H1 (cell line): Measurements from ENCODE around the gene SPPL3. TPM values are rescaled to one million over a fixed set of nuclear protein-coding genes. Genes with fewer than 3 reads are reported as not detected.

ENCODE experiments used
- CTCF ChIA-PET: fragments of 300-600 bp; sonication (Branson Sonifier 250); formaldehyde crosslinking; loops from one replicate; lab custom pipeline; 2021; ENCODE audit not compliant: partially characterized antibody; lab: Charles Lee
- POLR2A ChIA-PET: fragments of 300-600 bp; sonication (Branson Sonifier 250); formaldehyde crosslinking; loops from one replicate; lab custom pipeline; 2021; ENCODE audit warnings: inconsistent platforms; ENCODE audit not compliant: partially characterized antibody; lab: Charles Lee
- DNase-seq, 2 experiments: peaks; one replicate each; pipeline versions ENCODE4 v3.0.0 to v3.0.0-alpha.2; 2010 to 2022; ENCODE audit warnings: low spot score in 2 of 2, low read depth in 1 of 2, mixed read lengths in 1 of 2
- FAIRE-seq: peaks from 2 replicates; lab custom pipeline; 2011; peaks lifted over from hg19 to GRCh38; lab: Jason Lieb, UNC
- H2AFZ ChIP-seq: 2 replicates; pipeline ENCODE4 v1.8.1; 2012; ENCODE audit warnings: low read length, inconsistent platforms
- H2AK5ac ChIP-seq: 2 replicates; pipeline ENCODE4 v1.6.1; 2013; ENCODE audit warnings: low read depth, low read length
- H2BK120ac ChIP-seq: replicated peaks from 2 replicates; pipeline ENCODE3; 2013; ENCODE audit warnings: low read depth, low read length, inconsistent platforms
- H2BK12ac ChIP-seq: 2 replicates; pipeline ENCODE4 v1.6.1; 2013; ENCODE audit warnings: low read depth, low read length
- H2BK15ac ChIP-seq: 2 replicates; pipeline ENCODE4 v1.6.1; 2013; ENCODE audit warnings: low read length
- H2BK20ac ChIP-seq: 2 replicates; pipeline ENCODE4 v1.6.1; 2013; ENCODE audit warnings: low read length
- H2BK5ac ChIP-seq: 2 replicates; pipeline ENCODE4 v1.6.1; 2013; ENCODE audit warnings: low read depth, low read length
- H3K14ac ChIP-seq: 2 replicates; pipeline ENCODE4 v1.6.1; 2013; ENCODE audit warnings: inconsistent platforms; ENCODE audit not compliant: insufficient read length
- H3K18ac ChIP-seq: 2 replicates; pipeline ENCODE4 v1.6.1; 2013; ENCODE audit warnings: low read length; ENCODE audit errors: extremely low read depth
- H3K23ac ChIP-seq: 2 replicates; pipeline ENCODE4 v1.6.1; 2013; ENCODE audit warnings: inconsistent platforms; ENCODE audit not compliant: insufficient read length
- H3K23me2 ChIP-seq: 2 replicates; pipeline ENCODE4 v1.6.1; 2013; ENCODE audit warnings: low read depth, low read length
- H3K27ac ChIP-seq: 2 replicates; pipeline ENCODE4 v1.6.1; 2011; ENCODE audit warnings: low read depth, low read length, inconsistent platforms
- H3K27me3 ChIP-seq, 4 experiments: replicated peaks in 1 of 4; 1 replicate in 1 of 4; 2 replicates in 3 of 4; pipeline versions ENCODE4 v1.6.1 to v1.8.1; 2011 to 2013; ENCODE audit warnings: low read length in 3 of 4, mild to moderate bottlenecking in 3 of 4, inconsistent platforms in 2 of 4, mixed read lengths in 2 of 4, moderate library complexity in 1 of 4; ENCODE audit not compliant: control insufficient read depth in 3 of 4, insufficient read depth in 3 of 4; ENCODE audit errors: extremely low read depth in 1 of 4
- H3K36me3 ChIP-seq, 4 experiments: 2 replicates each; pipeline versions ENCODE4 v1.6.1 to v1.8.1; 2011 to 2013; ENCODE audit warnings: mild to moderate bottlenecking in 4 of 4, low read length in 3 of 4, moderate library complexity in 2 of 4, control low read depth in 1 of 4, inconsistent platforms in 1 of 4; ENCODE audit not compliant: insufficient read depth in 4 of 4, control insufficient read depth in 2 of 4
- H3K4ac ChIP-seq: replicated peaks from 2 replicates; pipeline ENCODE3; 2013; ENCODE audit warnings: low read length, low read depth, mixed read lengths, inconsistent platforms; ENCODE audit not compliant: insufficient read length
- H3K4me1 ChIP-seq, 4 experiments: replicated peaks in 1 of 4; 1 replicate in 1 of 4; 2 replicates in 3 of 4; pipeline versions ENCODE4 v1.6.1 to v1.8.1; 2011 to 2013; ENCODE audit warnings: low read length in 3 of 4, inconsistent platforms in 2 of 4, mixed read lengths in 1 of 4; ENCODE audit not compliant: insufficient read depth in 4 of 4, control insufficient read depth in 3 of 4
- H3K4me2 ChIP-seq, 2 experiments: 2 replicates each; pipeline versions ENCODE4 v1.6.1 to v1.8.1; 2011 to 2013; ENCODE audit warnings: low read depth in 2 of 2, low read length in 2 of 2, control low read depth in 1 of 2, inconsistent platforms in 1 of 2, mild to moderate bottlenecking in 1 of 2; ENCODE audit not compliant: insufficient read depth in 1 of 2
- H3K4me3 ChIP-seq, 4 experiments: fragments of 200-600, 300-600 bp in 1 of 4; sonication (generic), shearing (Covaris generic), sonication (Bioruptor Twin) in 1 of 4; 2 replicates each; pipeline versions ENCODE4 v1.5.1 to v1.8.1; 2011 to 2016; ENCODE audit warnings: low read length in 4 of 4, low read depth in 3 of 4, control low read depth in 2 of 4, inconsistent platforms in 2 of 4, mild to moderate bottlenecking in 2 of 4, mixed read lengths in 1 of 4, moderate library complexity in 1 of 4; ENCODE audit not compliant: insufficient read depth in 2 of 4; ENCODE audit errors: extremely low read depth in 1 of 4
- H3K56ac ChIP-seq: replicated peaks from 2 replicates; pipeline ENCODE3; 2013; ENCODE audit warnings: low read depth, mild to moderate bottlenecking, mixed read lengths, low read length, inconsistent platforms; ENCODE audit not compliant: insufficient read length
- H3K79me1 ChIP-seq: 2 replicates; pipeline ENCODE4 v1.6.1; 2013; ENCODE audit warnings: low read depth, low read length, control low read depth
- H3K79me2 ChIP-seq, 2 experiments: 2 replicates each; pipeline versions ENCODE4 v1.6.1 to v1.8.1; 2012 to 2013; ENCODE audit warnings: low read length in 2 of 2, mild to moderate bottlenecking in 2 of 2, inconsistent platforms in 1 of 2; ENCODE audit not compliant: insufficient read depth in 2 of 2, control insufficient read depth in 1 of 2
- H3K9ac ChIP-seq, 4 experiments: replicated peaks in 1 of 4; 1 replicate in 1 of 4; 2 replicates in 3 of 4; pipeline versions ENCODE4 v1.6.1 to v1.8.1; 2011 to 2013; ENCODE audit warnings: low read depth in 3 of 4, low read length in 3 of 4, control low read depth in 2 of 4, mild to moderate bottlenecking in 2 of 4, moderate library complexity in 2 of 4, inconsistent platforms in 1 of 4; ENCODE audit errors: extremely low read depth in 1 of 4
- H3K9me3 ChIP-seq, 2 experiments: 2 replicates each; pipeline versions ENCODE4 v1.6.1 to v1.8.1; 2012 to 2013; ENCODE audit warnings: mild to moderate bottlenecking in 2 of 2, moderate library complexity in 2 of 2, control low read depth in 1 of 2, inconsistent platforms in 1 of 2, low read depth in 1 of 2, low read length in 1 of 2, mixed read lengths in 1 of 2; ENCODE audit not compliant: insufficient read depth in 2 of 2
- H4K20me1 ChIP-seq, 2 experiments: replicated peaks in 1 of 2; 2 replicates each; pipeline versions ENCODE3 to v1.8.1; 2011 to 2013; ENCODE audit warnings: inconsistent platforms in 2 of 2, low read length in 2 of 2, mild to moderate bottlenecking in 1 of 2; ENCODE audit not compliant: insufficient read depth in 2 of 2, control insufficient read depth in 1 of 2
- H4K5ac ChIP-seq: 2 replicates; pipeline ENCODE4 v1.6.1; 2013; ENCODE audit warnings: low read length, low read depth, mixed read lengths, inconsistent platforms; ENCODE audit not compliant: insufficient read length
- H4K8ac ChIP-seq: 2 replicates; pipeline ENCODE4 v1.8.0; 2013; ENCODE audit warnings: mild to moderate bottlenecking, moderate library complexity, low read length, inconsistent platforms; ENCODE audit not compliant: insufficient read depth; ENCODE audit errors: extremely low read depth
- H4K91ac ChIP-seq: replicated peaks from 2 replicates; pipeline ENCODE3; 2013; ENCODE audit warnings: low read length, mixed read lengths, inconsistent platforms; ENCODE audit not compliant: insufficient read length
- KDM4A ChIP-seq: IDR thresholded peaks from one replicate; pipeline ENCODE4 v1.7.1; 2012; ENCODE audit warnings: low read depth, mild to moderate bottlenecking, moderate library complexity, low read length, inconsistent platforms; ENCODE audit not compliant: severe bottlenecking
- WGBS, 2 experiments: shearing (Covaris generic) in 1 of 2; methylation state at CpG; one replicate each; pipeline versions ENCODE4 v1.1.6 to v1.1.7; 2013 to 2015; ENCODE audit warnings: low lambda C conversion rate in 2 of 2, mixed read lengths in 2 of 2, inconsistent platforms in 1 of 2, low coverage in 1 of 2, missing lambda C conversion rate in 1 of 2; ENCODE audit not compliant: insufficient replicate concordance in 2 of 2, insufficient coverage in 1 of 2, insufficient read length in 1 of 2; ENCODE audit errors: extremely low coverage in 1 of 2, missing lambda C conversion rate in 1 of 2; 5-methylcytosine and 5-hydroxymethylcytosine counted together
- polyA plus RNA-seq, 7 experiments: library from polyadenylated mRNA; depleted of rRNA in 3 of 7; stranded (reverse) in 5 of 7; unstranded in 2 of 7; fragments of >200 nt in 5 of 7; fragments of 200-250 nt in 2 of 7; gene quantifications; 1 replicate in 5 of 7; 2 replicates in 1 of 7; 4 replicates in 1 of 7; pipeline versions ENCODE4 v1.2.1 to v1.2.3, GENCODE V29; 2011 to 2013; ENCODE audit warnings: missing spikeins in 2 of 7, mixed read lengths in 2 of 7
- total RNA-seq: library from RNA; stranded (reverse); fragmentation: NEBNext Ultra II Directional; extraction: Animal tissue kit (Norgen Biotek cat#: 25700); gene quantifications from 2 replicates; pipeline ENCODE4 v1.2.1, GENCODE V29; 2021

The SPPL3 gene
- total and polyA plus RNA-seq, 2 of the 8 experiments (the other 6 are each of a cell fraction or from before 2014, with no cell fraction given), result 27.3 to 48.4 TPM

DNA sequence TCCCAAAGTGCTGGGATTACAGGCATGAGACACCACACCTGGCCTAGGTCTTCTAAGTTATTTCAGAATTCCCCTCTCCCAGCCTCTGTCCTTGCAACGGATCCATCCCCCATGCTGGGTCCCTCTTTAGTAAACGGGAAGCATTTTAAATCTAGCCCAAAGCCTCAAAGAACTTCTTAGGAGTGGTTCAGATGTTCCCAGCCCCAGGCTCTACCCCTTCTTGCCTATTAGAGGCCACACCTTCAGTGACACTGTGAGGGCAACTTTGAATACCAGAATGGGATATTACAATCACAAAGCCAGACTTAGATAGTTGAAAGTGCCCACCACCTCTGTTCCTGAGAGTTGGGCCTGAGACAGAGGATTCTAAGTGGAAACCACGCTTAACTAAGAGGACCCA, 18.1 kb upstream of the SPPL3 start:
- ChIA-PET POLR2A (interaction anchor here (0.6 to 0.8 kb wide), 2 partner anchors 11 to 800 kb away, joined by 3 to 4 read pairs; no protein-coding TSS in a partner anchor), CTCF (interaction anchor here (0.6 to 1.2 kb wide), 4 partner anchors 65 to 275 kb away, joined by 3 to 4 read pairs (median 4); no protein-coding TSS in a partner anchor)
- Histone ChIP-seq H4K91ac (no peak overlapping the region), H3K9ac (no peak overlapping the region), H2BK12ac (no peak overlapping the region), H3K79me2 (no peaks in the 10 kb centered on the region), H4K8ac (no peak overlapping the region), H3K14ac (no peak overlapping the region), H3K56ac (no peak overlapping the region), H3K4me1 (peaks cover 3 to 12% (median 6%) of the 10 kb centered on the region in 4 experiments), H2BK20ac (no peak overlapping the region), H3K23me2 (no peaks in the 10 kb centered on the region), H3K79me1 (no peaks in the 10 kb centered on the region), H2BK15ac (no peak overlapping the region), H3K4ac (no peak overlapping the region), H2AFZ (0 out of 2 replicates have a peak overlapping the region, but pooled peaks have one; percentile 41), H3K27me3 (no peaks in the 10 kb centered on the region), H3K23ac (no peak overlapping the region), H2AK5ac (no peak overlapping the region), H3K36me3 (no peaks in the 10 kb centered on the region), H4K5ac (no peak overlapping the region), H3K18ac (no peak overlapping the region; the same call in 1 of the 2 replicates), H3K4me2 (no peak overlapping the region), H3K27ac (no peak overlapping the region), H2BK5ac (no peak overlapping the region), H4K20me1 (no peaks in the 10 kb centered on the region), H2BK120ac (no peak overlapping the region), H3K4me3 (no peak overlapping the region), H3K9me3 (peaks cover 0 to 4% of the 10 kb centered on the region in 2 experiments; a peak in 1 of 4 replicates)
- no peak for DNase-seq
- WGBS, 2 experiments, result 61% methylated on average over 3 of the region's 3 CpGs; no CpG with 5 or more reads in 1 of the 2 experiments
- no peak for FAIRE-seq
- no peak for TF ChIP-seq KDM4A
